GM19035 (cell line): ENCODE results near the gene ZMYND10.
"Not testable (repeated sequence)": the region's sequence is repeated elsewhere in the genome, so short reads cannot be mapped to it uniquely, and the experiment has no call there.

ENCODE experiments used
- ATAC-seq: cut with Tn5 transposase; IDR thresholded peaks from one replicate; pipeline ENCODE4 v1.9.1; 2021; ENCODE audit not compliant: unreplicated experiment

The ZMYND10 gene

GRCh38 chr3:50312041-50312440, 33.5 kb downstream of the ZMYND10 start:
- not testable (repeated sequence) for ATAC-seq

GRCh38 chr3:50304601-50305000, 40.9 kb downstream of the ZMYND10 start:
- ATAC-seq: no peak

GRCh38 chr3:50303013-50303815, 42.3 kb downstream of the ZMYND10 start, which contains the start of gene HYAL1:
Gene HYAL1, minus strand, starts transcription at chr3:50303574. Its CDS starts 618 bp downstream, at chr3:50302956.
- no peak for ATAC-seq

DNA sequence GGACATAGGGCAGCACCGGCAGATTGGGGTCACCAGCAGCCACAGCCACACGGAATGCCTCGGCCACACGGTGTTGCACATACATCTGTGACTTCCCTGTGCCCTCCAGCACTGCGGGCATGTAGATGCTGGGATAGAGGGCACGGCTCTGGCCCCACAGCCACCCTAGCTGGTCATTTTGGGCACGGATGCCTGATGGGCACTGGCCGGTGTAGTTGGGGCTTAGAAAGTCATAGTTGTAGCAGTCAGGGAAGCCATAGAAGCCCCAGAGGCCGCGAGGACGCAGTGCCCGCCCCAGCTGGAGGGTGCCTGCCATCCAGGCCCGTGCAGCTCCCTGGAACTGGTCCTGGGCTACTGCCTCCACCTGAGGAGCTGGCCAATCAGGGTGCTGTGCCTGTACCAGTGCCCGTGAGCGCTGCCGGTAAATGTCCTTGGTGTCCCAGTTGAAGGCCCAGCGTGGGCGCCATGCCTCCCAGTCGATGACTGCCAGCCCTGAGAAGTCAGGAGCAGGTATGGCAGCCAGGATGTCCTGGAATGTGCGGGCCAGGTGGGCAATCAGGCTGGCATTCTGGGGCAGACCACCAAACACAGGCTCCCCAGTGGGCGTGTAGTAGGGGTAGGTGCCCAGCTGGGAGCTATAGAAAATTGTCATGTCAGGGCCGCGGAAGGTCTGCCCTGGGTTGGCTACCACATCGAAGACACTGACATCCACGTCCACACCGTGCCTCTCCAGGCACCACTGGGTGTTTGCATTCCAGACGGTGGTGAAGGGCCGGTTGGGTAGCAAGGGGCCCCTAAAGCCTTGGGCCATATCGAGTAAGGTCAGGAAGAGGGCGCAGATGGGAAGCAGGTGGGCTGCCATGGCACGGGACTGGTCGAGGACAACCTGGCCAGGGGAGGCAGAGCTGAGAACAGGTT, 43.2 kb downstream of the ZMYND10 start:
- ATAC-seq: no peak

DNA sequence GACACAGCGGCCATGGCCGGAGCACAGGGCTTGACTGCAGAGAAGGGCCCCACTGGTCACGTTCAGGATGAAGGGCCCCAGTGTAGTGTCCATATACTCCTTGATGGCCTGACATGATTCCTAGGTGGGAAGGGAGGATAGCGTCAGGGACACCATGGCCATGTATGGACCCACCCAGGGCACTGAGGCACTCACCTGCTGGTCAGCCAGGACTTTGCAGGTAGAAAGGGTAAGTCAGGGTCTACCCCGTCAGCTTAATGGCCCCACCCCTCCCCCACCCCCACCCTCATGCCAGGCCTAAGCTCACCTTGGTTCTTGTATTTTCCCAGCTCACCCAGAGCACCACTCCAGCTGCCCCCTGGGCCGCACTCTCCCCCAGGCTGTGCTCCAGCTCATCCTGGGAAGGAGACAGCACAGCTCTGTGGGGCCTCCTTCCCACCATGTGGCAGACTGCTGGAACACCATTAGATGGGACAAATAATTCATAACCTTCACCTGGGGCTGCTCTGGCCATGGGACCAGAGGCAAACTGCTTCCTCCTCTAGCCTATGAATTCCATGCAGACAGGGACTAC, 44.8 kb downstream of the ZMYND10 start:
- ATAC-seq: no peak

- no peak for ATAC-seq
Measured at GRCh38 chr3:50299929-50300680, 45.4 kb downstream of the ZMYND10 start.

DNA sequence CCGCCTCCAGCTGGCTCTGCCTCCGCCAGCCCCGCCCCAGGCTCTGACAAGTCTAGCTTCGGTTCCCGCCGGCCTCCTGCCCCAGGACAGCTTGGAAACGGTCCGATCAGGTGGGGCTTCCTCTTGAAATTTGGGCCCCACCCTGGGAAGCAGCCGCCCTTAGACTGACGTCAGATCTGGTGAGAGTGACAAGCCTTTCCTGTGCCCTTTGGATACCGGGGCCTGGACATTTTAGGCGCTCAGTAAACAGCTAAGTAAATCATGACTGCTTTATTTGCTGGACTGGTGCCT, 45.9 kb downstream of the ZMYND10 start:
- ATAC-seq: no peak

GRCh38 chr3:50298836-50299637, 46.5 kb downstream of the ZMYND10 start, which contains the start of the genes HYAL3 and NAA80:
Gene HYAL3, minus strand, starts transcription at chr3:50299405. Its CDS starts 3,803 bp downstream, at chr3:50295602.
Gene NAA80, minus strand, starts transcription at chr3:50299405. Its CDS starts 1,942 bp downstream, at chr3:50297463.
- peak; percentile 86 for ATAC-seq

GRCh38 chr3:50297896-50298725, 47.4 kb downstream of the ZMYND10 start:
- no peak for ATAC-seq

DNA sequence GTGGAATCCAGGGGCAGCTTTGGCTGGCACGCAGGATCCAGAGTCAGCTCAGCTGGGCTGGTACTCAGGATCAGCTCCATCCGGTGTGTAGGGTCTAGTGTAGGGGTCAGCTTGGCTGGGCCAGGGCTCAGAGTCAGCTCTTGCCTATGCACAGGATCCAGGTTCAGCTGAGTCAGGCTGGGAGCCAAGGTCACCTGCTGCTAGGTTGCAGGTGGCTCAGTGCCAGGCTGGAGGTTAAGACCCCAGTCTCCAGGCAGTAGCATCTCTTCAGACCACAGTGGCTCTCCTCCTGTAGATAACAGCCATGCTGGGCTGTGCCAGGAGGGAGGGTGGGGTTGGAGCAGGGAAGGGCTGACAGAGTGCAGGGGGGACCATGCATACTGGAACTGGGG, 48.2 kb downstream of the ZMYND10 start:
- no peak for ATAC-seq

GRCh38 chr3:50296721-50297383, 48.7 kb downstream of the ZMYND10 start:
- ATAC-seq: no peak

DNA sequence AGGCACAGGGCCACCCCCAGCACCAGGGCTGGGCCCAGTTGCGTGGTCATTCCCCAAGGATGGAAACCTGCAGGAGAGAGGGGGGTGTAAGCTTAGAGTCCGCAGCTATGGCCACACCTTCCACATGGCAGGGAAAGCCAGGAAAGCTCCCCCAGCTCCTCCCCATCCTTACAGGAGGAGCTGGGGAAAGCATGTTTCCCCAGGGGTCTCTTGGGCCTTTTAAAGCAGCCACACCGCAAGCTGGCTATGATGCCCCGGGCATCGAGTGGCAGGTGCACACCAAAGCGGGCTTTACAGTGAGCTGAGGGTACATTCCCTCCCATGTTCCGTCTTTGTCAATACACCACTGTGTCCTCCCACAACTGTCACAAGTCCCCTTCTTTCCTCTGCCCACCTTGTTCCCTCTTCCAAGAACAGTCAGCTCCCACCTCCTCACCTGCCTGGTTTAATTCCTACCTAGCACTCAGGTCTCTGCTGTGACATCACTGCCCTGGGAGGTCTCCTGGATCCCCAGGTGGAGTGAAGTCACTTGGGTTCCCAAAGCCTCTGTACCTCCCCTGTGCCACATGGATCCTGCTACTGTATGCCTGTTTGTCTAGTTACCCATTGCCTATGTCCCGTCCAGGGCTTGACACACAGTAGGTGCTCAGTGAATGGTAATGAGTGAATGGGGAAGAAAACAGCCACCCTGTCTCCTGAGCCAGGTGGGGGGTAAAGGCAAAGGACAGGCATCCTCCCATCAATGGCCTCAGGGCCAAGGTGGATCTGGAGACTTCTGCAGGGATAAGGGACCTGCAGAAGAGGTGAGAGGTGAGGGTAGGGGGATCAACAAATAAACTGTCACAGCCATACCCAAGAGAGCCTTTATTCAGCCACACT, 49.7 kb downstream of the ZMYND10 start:
- ATAC-seq: no peak

GRCh38 chr3:50294492-50295403, 50.8 kb downstream of the ZMYND10 start:
- no peak for ATAC-seq

DNA sequence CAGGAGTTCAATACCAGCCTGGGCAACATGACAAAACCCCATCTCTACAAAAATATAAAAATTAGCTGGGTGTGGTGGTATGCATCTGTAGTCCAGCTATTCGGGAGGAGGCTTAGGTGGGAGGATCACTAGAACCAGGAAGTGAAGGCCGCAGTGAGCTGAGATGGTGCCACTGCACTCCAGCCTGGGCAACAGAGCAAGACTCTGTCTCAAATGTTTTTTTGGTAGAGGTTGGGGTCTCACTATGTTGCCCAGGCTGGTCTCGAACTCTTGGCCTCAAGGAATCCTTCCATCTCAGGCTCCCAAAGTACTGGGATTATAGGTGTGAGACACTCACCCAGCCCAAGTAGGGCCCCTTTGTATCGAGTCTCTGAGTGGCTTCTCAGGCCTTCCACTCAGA, 51.4 kb downstream of the ZMYND10 start:
- no peak for ATAC-seq

DNA sequence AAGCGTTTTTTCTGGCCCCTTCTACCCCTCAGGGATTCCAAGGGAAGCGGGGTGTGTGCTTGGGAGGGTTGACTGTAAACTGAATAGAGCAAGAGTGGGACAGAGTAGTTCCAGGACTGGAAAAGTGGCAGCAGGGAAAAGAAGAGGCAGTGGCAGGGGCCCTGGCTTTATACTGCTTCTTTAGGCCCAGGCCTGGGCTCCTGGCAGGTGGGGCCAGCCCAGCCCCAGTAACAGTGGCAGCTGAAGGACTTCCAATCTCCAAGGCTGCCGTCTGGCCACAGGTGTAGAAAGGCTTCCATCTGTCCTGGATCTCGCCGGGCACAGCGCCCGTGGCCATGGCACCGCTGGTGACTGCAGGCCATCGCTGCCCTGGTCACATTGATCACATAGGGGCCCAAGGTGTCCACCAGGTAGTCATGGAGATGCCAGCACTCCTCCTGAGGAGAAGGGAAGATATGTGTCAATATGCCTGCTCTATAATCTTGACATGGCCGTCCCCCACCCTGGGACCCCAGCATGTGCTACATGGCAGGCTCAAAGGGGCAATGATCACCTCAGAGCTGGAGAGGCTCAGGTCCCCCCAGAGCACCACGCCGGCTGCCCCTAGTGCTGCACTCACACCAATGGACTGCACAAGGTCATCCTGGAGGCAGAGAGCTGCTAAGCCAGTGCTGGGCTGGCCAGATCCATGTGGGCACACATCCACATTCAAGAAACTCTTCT, 52.3 kb downstream of the ZMYND10 start:
- ATAC-seq: no peak
